K562 (cell line): Measurements from ENCODE around the gene GLRX. TPM values are rescaled to one million over a fixed set of nuclear protein-coding genes. Genes with fewer than 3 reads are reported as not detected.
A peak's percentile ranks its signal among the peaks of the same experiment; 100 is the strongest.

Experiments
- ATAC-seq: fragments of 200-7000 bp; cut with Tn5 transposase; 3 replicates; pipeline ENCODE4 v1.9.1; 2020; ENCODE audit warnings: moderate library complexity
- BruUV-seq: library from RNA; stranded (reverse); fragments of 400-500 nt; replicated peaks from 2 replicates; lab custom pipeline; 2021; lab: Mats Ljungman, UMichigan
- CTCF ChIA-PET: fragments of 300-600 bp; formaldehyde crosslinking; extraction: SDS; loops from one replicate; lab custom pipeline; 2021; ENCODE audit warnings: low intra/inter-chr PET ratio; lab: Yijun Ruan, JAX
- POLR2A ChIA-PET: fragments of 300-600, 350-650 bp; sonication (Branson Sonifier 250); formaldehyde crosslinking; extraction: SDS; loops from one replicate; lab custom pipeline; 2021; ENCODE audit warnings: antibody characterized with exemption, inconsistent platforms; lab: Yijun Ruan, JAX
- DNase-seq, 4 experiments: peaks; one replicate each; pipeline versions ENCODE4 v3.0.0 to v3.0.0-alpha.2; 2011 to 2018; ENCODE audit warnings: low spot score in 3 of 4, mixed read lengths in 3 of 4; ENCODE audit errors: extremely low read depth in 1 of 4
- FAIRE-seq: peaks from 2 replicates; lab custom pipeline; 2011; peaks lifted over from hg19 to GRCh38; lab: Jason Lieb, UNC
- H2AFZ ChIP-seq: 2 replicates; pipeline ENCODE4 v1.6.0; 2011; ENCODE audit warnings: low read depth, low read length, control low read depth, inconsistent platforms
- H3K27ac ChIP-seq: fragments of 200-600 bp; 3 replicates; pipeline ENCODE4 v1.8.0; 2011; ENCODE audit warnings: low read depth, mild to moderate bottlenecking, control low read depth, inconsistent platforms, low read length, moderate library complexity, mixed read lengths; ENCODE audit errors: extremely low read depth
- H3K27me3 ChIP-seq, 2 experiments: fragments of 300-600 bp in 1 of 2; 2 replicates in 1 of 2; 3 replicates in 1 of 2; pipeline versions ENCODE4 v1.6.0 to v1.8.0; 2011; ENCODE audit warnings: inconsistent platforms in 2 of 2, low read length in 2 of 2, mild to moderate bottlenecking in 1 of 2, mixed read lengths in 1 of 2, moderate library complexity in 1 of 2; ENCODE audit not compliant: control insufficient read depth in 2 of 2, insufficient read depth in 2 of 2
- H3K36me3 ChIP-seq: fragments of 300-600 bp; 3 replicates; pipeline ENCODE4 v1.8.0; 2011; ENCODE audit warnings: mild to moderate bottlenecking, low read length, inconsistent platforms; ENCODE audit not compliant: control insufficient read depth, insufficient read depth
- H3K4me1 ChIP-seq, 2 experiments: fragments of 200-600 bp in 1 of 2; replicated peaks in 1 of 2; 2 replicates in 1 of 2; 3 replicates in 1 of 2; pipeline versions ENCODE4 v1.5.1 to v1.8.0; 2011; ENCODE audit warnings: inconsistent platforms in 2 of 2, low read length in 2 of 2, mild to moderate bottlenecking in 1 of 2, mixed read lengths in 1 of 2, moderate library complexity in 1 of 2; ENCODE audit not compliant: control insufficient read depth in 2 of 2, insufficient read depth in 2 of 2
- H3K4me2 ChIP-seq: 2 replicates; pipeline ENCODE4 v1.6.1; 2011; ENCODE audit warnings: low read length, control low read depth, inconsistent platforms, mixed read lengths; ENCODE audit not compliant: insufficient read depth
- H3K4me3 ChIP-seq: fragments of 200-600 bp; sonication (generic), shearing (Covaris generic); 2 replicates; pipeline ENCODE4 v1.5.1; 2016; ENCODE audit warnings: control low read depth, inconsistent platforms
- H3K79me2 ChIP-seq: fragments of 200-600 bp; 3 replicates; pipeline ENCODE4 v1.8.0; 2011; ENCODE audit warnings: low read length, inconsistent platforms; ENCODE audit not compliant: control insufficient read depth, insufficient read depth
- H3K9ac ChIP-seq, 2 experiments: 2 replicates each; pipeline versions ENCODE4 v1.6.0 to v1.6.1; 2011; ENCODE audit warnings: low read depth in 2 of 2, low read length in 2 of 2, control low read depth in 1 of 2, inconsistent platforms in 1 of 2, mild to moderate bottlenecking in 1 of 2, mixed read lengths in 1 of 2; ENCODE audit not compliant: insufficient read depth in 1 of 2
- H3K9me1 ChIP-seq: one replicate; pipeline ENCODE4 v1.6.0; 2011; ENCODE audit warnings: inconsistent platforms, mild to moderate bottlenecking, low read length, moderate library complexity; ENCODE audit not compliant: control insufficient read depth, insufficient read depth
- H3K9me3 ChIP-seq: replicated peaks from 2 replicates; pipeline ENCODE4 v1.5.1; 2011; ENCODE audit warnings: low read depth, low read length, inconsistent platforms; ENCODE audit not compliant: control insufficient read depth, insufficient read depth
- H4K20me1 ChIP-seq: replicated peaks from 2 replicates; pipeline ENCODE4 v1.6.1; 2011; ENCODE audit warnings: low read length, inconsistent platforms, mixed read lengths; ENCODE audit not compliant: control insufficient read depth, insufficient read depth
- ATF1 ChIP-seq, 2 experiments: fragments of 450-650 bp in 1 of 2; IDR thresholded peaks; 2 replicates each; pipeline ENCODE4 v1.6.1; 2016; ENCODE audit warnings: missing compliant biosample characterization in 1 of 2, missing genetic modification characterization in 1 of 2
- CC2D1A ChIP-seq: fragments of 450-650 bp; IDR thresholded peaks from 2 replicates; pipeline ENCODE4 v1.6.1; 2017; ENCODE audit warnings: mild to moderate bottlenecking
- HDAC2 ChIP-seq: fragments of 450-650 bp; IDR thresholded peaks from 2 replicates; pipeline ENCODE4 v1.6.1; 2016; ENCODE audit warnings: mild to moderate bottlenecking
- NR2C2 ChIP-seq, 2 experiments: fragments of 200-800 bp in 1 of 2; sonication (Bioruptor generic) in 1 of 2; sonication (generic) in 1 of 2; formaldehyde crosslinking in 1 of 2; IDR thresholded peaks; 2 replicates each; pipeline versions ENCODE4 v1.6.1 to v1.8.0; 2016 to 2022; ENCODE audit warnings: mild to moderate bottlenecking in 1 of 2, missing compliant biosample characterization in 1 of 2, missing genetic modification characterization in 1 of 2, missing genetic modification reagents in 1 of 2
- PML ChIP-seq: IDR thresholded peaks from 2 replicates; pipeline ENCODE4 v1.6.1; 2012; ENCODE audit warnings: low read length, inconsistent platforms
- RB1 ChIP-seq: fragments of 450-650 bp; IDR thresholded peaks from 2 replicates; pipeline ENCODE4 v1.6.1; 2017; ENCODE audit warnings: low read depth, mild to moderate bottlenecking
- RBM39 ChIP-seq: fragments of 200-400 bp; formaldehyde crosslinking; optimal IDR thresholded peaks from 2 replicates; pipeline ENCODE3; 2018; ENCODE audit warnings: low read depth, low read length
- SP1 ChIP-seq: sonication (generic); formaldehyde crosslinking; IDR thresholded peaks from 2 replicates; pipeline ENCODE4 v1.8.1; 2022; ENCODE audit warnings: mild to moderate bottlenecking, missing genetic modification reagents
- TAL1 ChIP-seq: fragments of 450-650 bp; IDR thresholded peaks from 2 replicates; pipeline ENCODE4 v1.6.1; 2016; ENCODE audit warnings: mild to moderate bottlenecking
- TCF7L2 ChIP-seq: fragments of 150-350 bp; IDR thresholded peaks from 2 replicates; pipeline ENCODE4 v1.6.1; 2016; ENCODE audit warnings: low read depth, mild to moderate bottlenecking, low read length, moderate library complexity
- ZBTB9 ChIP-seq: fragments of 450-650 bp; formaldehyde crosslinking; IDR thresholded peaks from 2 replicates; pipeline ENCODE4 v1.4.0; 2020; ENCODE audit warnings: mild to moderate bottlenecking, moderate library complexity
- ZNF384 ChIP-seq: IDR thresholded peaks from 2 replicates; pipeline ENCODE4 v1.6.1; 2012; ENCODE audit warnings: low read depth, low read length, improper control_type of control experiment
- ZNF398 ChIP-seq: fragments of 250-450 bp; sonication (Bioruptor Pico); IDR thresholded peaks from 2 replicates; pipeline ENCODE4 v1.8.0; 2021; ENCODE audit warnings: moderate library complexity, mild to moderate bottlenecking, inconsistent platforms
- ZNF431 ChIP-seq: sonication (generic); formaldehyde crosslinking; IDR thresholded peaks from 2 replicates; pipeline ENCODE4 v1.8.0; 2022; ENCODE audit warnings: mild to moderate bottlenecking, missing genetic modification reagents
- ZNF644 ChIP-seq: fragments of 200-800 bp; sonication (Bioruptor generic); IDR thresholded peaks from 2 replicates; pipeline ENCODE4 v1.6.1; 2016; ENCODE audit warnings: low read depth, missing genetic modification characterization, missing compliant biosample characterization
- WGBS: fragments of 100-300 bp; shearing (Covaris generic); methylation state at CpG from one replicate; pipeline ENCODE4 v1.1.6; 2016; ENCODE audit warnings: low coverage, mixed read lengths; ENCODE audit not compliant: insufficient coverage; ENCODE audit errors: missing lambda C conversion rate; 5-methylcytosine and 5-hydroxymethylcytosine counted together
- in situ Hi-C: fragments of 300-500 bp; cut with MboI; formaldehyde crosslinking; loops from 4 replicates; pipeline ENCODE4 v1.15.0; 2018; ENCODE audit warnings: inconsistent platforms, mixed read lengths
- intact Hi-C: fragments of 100-400 bp; cut with micrococcal nuclease; formaldehyde crosslinking; loops from 2 replicates; pipeline ENCODE4 v1.14.2; 2022
- polyA plus RNA-seq, 8 experiments: library from polyadenylated mRNA; depleted of rRNA in 4 of 8; stranded (reverse) in 5 of 8; unstranded in 3 of 8; fragments of >200 nt; fragmentation: Nextera tagmentation in 2 of 8; fragmentation: Illumina TruSeq in 1 of 8; extraction: Ambion mirVana in 2 of 8; extraction: Trizol in 1 of 8; gene quantifications; 2 replicates each; pipeline versions ENCODE4 v1.2.1 to v1.2.3, GENCODE V29; 2011 to 2014; ENCODE audit warnings: inconsistent platforms in 1 of 8, missing spikeins in 1 of 8
- total RNA-seq, 7 experiments: library from RNA; depleted of rRNA in 6 of 7; stranded (reverse); fragments of >200 nt in 6 of 7; fragmentation: Illumina TruSeq in 2 of 7; extraction: Trizol in 2 of 7; gene quantifications; 2 replicates each; pipeline versions ENCODE4 v1.2.1 to v1.2.3, GENCODE V29; 2011 to 2021; ENCODE audit warnings: low replicate concordance in 1 of 7

The GLRX gene
- total and polyA plus RNA-seq, 9 of the 15 experiments (the other 6 are each of a cell fraction or from before 2014, with no cell fraction given) = 2.3 to 11.2 (median 4.6) TPM

DNA sequence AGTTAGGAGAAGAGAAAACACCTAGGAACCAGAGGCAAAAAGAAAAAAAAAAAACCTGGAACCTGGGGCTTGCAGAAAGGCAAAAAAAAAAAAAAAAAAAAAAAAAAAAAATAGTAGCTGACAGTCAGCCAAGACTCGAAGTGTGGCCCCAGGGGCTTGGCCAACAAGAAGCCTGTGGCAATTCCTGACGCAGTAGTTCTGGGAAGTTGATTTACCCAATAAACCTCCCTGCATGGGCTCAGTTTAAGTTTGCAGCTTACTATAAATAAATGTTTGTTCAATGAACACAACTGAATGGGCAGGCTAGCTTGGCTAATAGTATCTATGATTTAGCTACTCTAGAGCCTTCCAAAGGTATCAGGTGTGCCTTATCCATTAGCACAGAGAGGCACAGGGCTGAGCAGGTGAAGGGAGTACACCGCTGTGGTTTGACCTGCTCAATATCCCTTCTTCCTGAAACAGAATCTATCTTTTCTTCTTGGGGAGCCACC lies 21.3 kb upstream of the GLRX start (continued):
- TF ChIP-seq RBM39 (no peak), PML (no peak), TAL1 (no peak), SP1 (CRISPR knock-in tag) (no peak), TCF7L2 (no peak), ZNF384 (peak; percentile 49)

- CTCF ChIA-PET = interaction anchor here (0.7 to 2.0 kb wide), 5 partner anchors 62 to 199 kb away, joined by 3 to 22 read pairs (median 3); partner anchors contain the start of gene RFESD
- Histone ChIP-seq H3K27me3 (no peaks in the 10 kb centered on the region), H3K4me1 (peaks cover 0 to 21% of the 10 kb centered on the region in 2 experiments; a peak in 4 of 5 replicates), H3K27ac (no peak overlapping the region), H3K9me1 (no peaks in the 10 kb centered on the region), H4K20me1 (no peaks in the 10 kb centered on the region), H3K79me2 (no peaks in the 10 kb centered on the region), H3K9ac (peak overlapping the region in 1 of 2 experiments; percentile 8; a peak in 1 of 4 replicates), H2AFZ (peak overlapping the region; percentile 79), H3K36me3 (no peaks in the 10 kb centered on the region), H3K4me2 (peak overlapping the region; percentile 27; the same call in 1 of the 2 replicates), H3K9me3 (no peaks in the 10 kb centered on the region), H3K4me3 (no peak overlapping the region)
- WGBS = 16% methylated on average over 11 of the region's 11 CpGs
- BruUV-seq = no TSS peak
- DNase-seq (peak; percentile 40 to 89 (median 64)), ATAC-seq (peak; percentile 95), FAIRE-seq (peak; percentile 87)
- intact Hi-C loops (loop anchor here (1.0 to 10.0 kb wide), 6 partner anchors 62 to 398 kb away; partner anchors contain the start of genes ARSK, RHOBTB3 and SKIC3), in situ Hi-C loops (loop anchor here (10.0 to 25.0 kb wide), 2 partner anchors 558 to 881 kb away; partner anchors contain the start of gene MCTP1)
- POLR2A ChIA-PET = interaction anchor here (0.9 kb wide), 1 partner anchor 62 kb away, joined by 3 read pairs; no protein-coding TSS in a partner anchor
- TF ChIP-seq ZNF431 (CRISPR knock-in tag) (no peak), CC2D1A (peak; percentile 86), HDAC2 (peak; percentile 53), ZNF398 (CRISPR knock-in tag) (no peak), ZBTB9 (CRISPR knock-in tag) (peak; percentile 56; the same call in 1 of the 2 replicates), ZNF644 (tag) (peak; percentile 73; the same call in 1 of the 2 replicates), RB1 (peak; percentile 65; the same call in 1 of the 2 replicates), SP1 (CRISPR knock-in tag) (peak; percentile 22; the same call in 1 of the 2 replicates), ATF1 (CRISPR knock-in tag; IDR thresholded peaks at IDR 0.05) (no peak), ATF1 (tag; IDR thresholded peaks at IDR 0.05) (peak; percentile 45; the same call in 1 of the 2 replicates), NR2C2 (CRISPR knock-in tag; IDR thresholded peaks at IDR 0.05) (no peak), NR2C2 (tag; IDR thresholded peaks at IDR 0.05) (peak; percentile 44; the same call in 1 of the 2 replicates)
Measured at GRCh38 chr5:95842854-95843544, 20.5 kb upstream of the GLRX start.
